NCI-H2196 (cell line): ENCODE data around the gene JPH4.
"Not testable (repeated sequence)": the region's sequence is repeated elsewhere in the genome, so short reads cannot be mapped to it uniquely, and the experiment has no call there.

Experiments used
- DNase-seq: peaks from one replicate; lab custom pipeline; 2025; ENCODE audit not compliant: unreplicated experiment; lab: John Stamatoyannopoulos, UW

Gene JPH4

GRCh38 chr14:23609001-23609400, 30.4 kb upstream of the JPH4 start:
- DNase-seq: no peak

- peak; percentile 42 for DNase-seq
These were observed 29.9 kb upstream of the JPH4 start for GRCh38 chr14:23608454-23608853.

GRCh38 chr14:23605931-23606585, 27.5 kb upstream of the JPH4 start:
- no peak for DNase-seq

- DNase-seq: no peak
These were observed 26.1 kb upstream of the JPH4 start for GRCh38 chr14:23604675-23605170.

- no peak for DNase-seq
These were observed 25.6 kb upstream of the JPH4 start for GRCh38 chr14:23604148-23604547.

GRCh38 chr14:23603103-23603502, 24.5 kb upstream of the JPH4 start:
- DNase-seq: no peak

- no peak for DNase-seq
These were observed 23.8 kb upstream of the JPH4 start for GRCh38 chr14:23602181-23603095.

- peak; percentile 13 for DNase-seq
These were observed 23.2 kb upstream of the JPH4 start for GRCh38 chr14:23601845-23602180.

- DNase-seq: peak; percentile 14
These were observed 22.8 kb upstream of the JPH4 start for GRCh38 chr14:23601424-23601823.

GRCh38 chr14:23600806-23601205, 22.2 kb upstream of the JPH4 start:
- DNase-seq: no peak

GRCh38 chr14:23600322-23600707, 21.7 kb upstream of the JPH4 start:
- DNase-seq: no peak

GRCh38 chr14:23594191-23594590, 15.6 kb upstream of the JPH4 start:
- not testable (repeated sequence) for DNase-seq

GRCh38 chr14:23590198-23590597, 11.6 kb upstream of the JPH4 start:
- DNase-seq: no peak

- DNase-seq: no peak
These were observed 11.0 kb upstream of the JPH4 start for GRCh38 chr14:23589606-23590005.

- peak; percentile 87 for DNase-seq
These were observed 10.5 kb upstream of the JPH4 start for GRCh38 chr14:23588884-23589598.

- not testable (repeated sequence) for DNase-seq
These were observed 6.1 kb upstream of the JPH4 start for GRCh38 chr14:23584527-23585203.

- DNase-seq: not testable (repeated sequence)
These were observed 5.4 kb upstream of the JPH4 start for GRCh38 chr14:23583761-23584526.

- no peak for DNase-seq
These were observed 4.5 kb upstream of the JPH4 start for GRCh38 chr14:23582906-23583760.

- no peak for DNase-seq
These were observed 2.3 kb upstream of the JPH4 start for GRCh38 chr14:23580948-23581281.
